CD4-positive, alpha-beta T cell treated with Interleukin-21 for 1 hour (primary cell): ENCODE measurements around the gene COL15A1.
"Not testable (repeated sequence)": the region's sequence is repeated elsewhere in the genome, so short reads cannot be mapped to it uniquely, and the experiment has no call there.

Experiments
- DNase-seq: peaks from one replicate; pipeline ENCODE4 v3.0.0-alpha.2; 2020

COL15A1 gene

GRCh38 chr9:98995971-98996504 lies 52.3 kb downstream of the COL15A1 start:
- no peak for DNase-seq

- no peak for DNase-seq
Observed at GRCh38 chr9:98997604-98998003, 53.9 kb downstream of the COL15A1 start.

- peak; percentile 54 for DNase-seq
Observed at GRCh38 chr9:98998441-98999151, 54.9 kb downstream of the COL15A1 start.

- DNase-seq = no peak
Observed at GRCh38 chr9:98999152-98999525, 55.4 kb downstream of the COL15A1 start.

GRCh38 chr9:99000476-99001395 lies 57.0 kb downstream of the COL15A1 start:
- DNase-seq = peak; percentile 72

GRCh38 chr9:99001892-99002291 lies 58.2 kb downstream of the COL15A1 start:
- no peak for DNase-seq

GRCh38 chr9:99002706-99003105 lies 59.0 kb downstream of the COL15A1 start:
- no peak for DNase-seq

- no peak for DNase-seq
Observed at GRCh38 chr9:99003308-99003707, 59.6 kb downstream of the COL15A1 start.

GRCh38 chr9:99004115-99004514 lies 60.4 kb downstream of the COL15A1 start:
- DNase-seq = no peak

GRCh38 chr9:99004717-99005460 lies 61.2 kb downstream of the COL15A1 start:
- DNase-seq = no peak

GRCh38 chr9:99005651-99006050 lies 61.9 kb downstream of the COL15A1 start:
- DNase-seq = no peak

- DNase-seq = no peak
Observed at GRCh38 chr9:99006511-99006910, 62.8 kb downstream of the COL15A1 start.

GRCh38 chr9:99006979-99007378 lies 63.3 kb downstream of the COL15A1 start:
- no peak for DNase-seq

GRCh38 chr9:99008203-99008602 lies 64.5 kb downstream of the COL15A1 start:
- DNase-seq = no peak

GRCh38 chr9:99010393-99010792 lies 66.7 kb downstream of the COL15A1 start:
- DNase-seq = not testable (repeated sequence)

- no peak for DNase-seq
Observed at GRCh38 chr9:99011161-99011709, 67.5 kb downstream of the COL15A1 start.

- DNase-seq = peak; percentile 44
Observed at GRCh38 chr9:99012957-99013512, 69.3 kb downstream of the COL15A1 start.

- peak; percentile 19 for DNase-seq
Observed at GRCh38 chr9:99013550-99013949, 69.8 kb downstream of the COL15A1 start.

- no peak for DNase-seq
Observed at GRCh38 chr9:99015448-99015847, 71.7 kb downstream of the COL15A1 start.

- DNase-seq = no peak
Observed at GRCh38 chr9:99015890-99016289, 72.2 kb downstream of the COL15A1 start.

GRCh38 chr9:99016681-99017387 lies 73.1 kb downstream of the COL15A1 start:
- no peak for DNase-seq

- DNase-seq = no peak
Observed at GRCh38 chr9:99018653-99019052, 74.9 kb downstream of the COL15A1 start.
